GM23248 (cell line): ENCODE measurements around the gene RELN. TPM values are rescaled to one million over a fixed set of nuclear protein-coding genes. Genes with fewer than 3 reads are reported as not detected.

ENCODE experiments used
- DNase-seq: peaks from one replicate; pipeline ENCODE4 v3.0.0-alpha.2; 2015
- H2AFZ ChIP-seq: fragments of 200-600 bp; sonication (generic); 2 replicates; pipeline ENCODE4 v1.6.1; 2016; ENCODE audit warnings: antibody characterized with exemption
- H3F3A ChIP-seq: fragments of 200-600 bp; sonication (generic); 2 replicates; pipeline ENCODE4 v1.6.1; 2016; ENCODE audit warnings: mild to moderate bottlenecking, antibody characterized with exemption, mixed run types; ENCODE audit not compliant: insufficient read depth
- H3K27ac ChIP-seq: fragments of 200-600 bp; sonication (generic); 2 replicates; pipeline ENCODE4 v1.5.1; 2016; ENCODE audit warnings: mild to moderate bottlenecking
- H3K27me3 ChIP-seq: fragments of 200-600 bp; sonication (generic); replicated peaks from 2 replicates; pipeline ENCODE4 v1.6.1; 2016; ENCODE audit warnings: mild to moderate bottlenecking; ENCODE audit not compliant: insufficient read depth
- H3K36me3 ChIP-seq: fragments of 200-600 bp; sonication (generic); 2 replicates; pipeline ENCODE4 v1.6.1; 2016; ENCODE audit warnings: low read depth, mild to moderate bottlenecking
- H3K4me1 ChIP-seq: fragments of 200-600 bp; sonication (generic); 2 replicates; pipeline ENCODE4 v1.6.1; 2016; ENCODE audit warnings: mild to moderate bottlenecking; ENCODE audit not compliant: insufficient read depth
- H3K4me2 ChIP-seq: fragments of 200-600 bp; sonication (generic); one replicate; pipeline ENCODE4 v1.6.1; 2016; ENCODE audit warnings: mild to moderate bottlenecking; ENCODE audit not compliant: unreplicated experiment
- H3K4me3 ChIP-seq: fragments of 200-600 bp; sonication (generic); 2 replicates; pipeline ENCODE4 v1.5.1; 2016; ENCODE audit warnings: mild to moderate bottlenecking
- H3K79me2 ChIP-seq: fragments of 200-600 bp; sonication (generic); 2 replicates; pipeline ENCODE4 v1.6.1; 2016; ENCODE audit warnings: mild to moderate bottlenecking; ENCODE audit not compliant: insufficient read depth
- H3K9ac ChIP-seq: fragments of 200-600 bp; sonication (generic); 2 replicates; pipeline ENCODE4 v1.6.1; 2016; ENCODE audit warnings: mild to moderate bottlenecking
- H3K9me2 ChIP-seq: fragments of 200-600 bp; sonication (generic); 2 replicates; pipeline ENCODE4 v1.6.1; 2016; ENCODE audit warnings: mixed run types, mild to moderate bottlenecking, moderate library complexity; ENCODE audit not compliant: insufficient read depth
- H3K9me3 ChIP-seq: fragments of 200-600 bp; sonication (generic); one replicate; pipeline ENCODE4 v1.6.1; 2017; ENCODE audit warnings: low read depth
- H4K20me1 ChIP-seq: fragments of 200-600 bp; sonication (generic); 2 replicates; pipeline ENCODE4 v1.6.0; 2016; ENCODE audit not compliant: insufficient read depth
- EZH2 ChIP-seq: fragments of 200-600 bp; sonication (generic); IDR thresholded peaks from 2 replicates; pipeline ENCODE4 v1.6.1; 2018; ENCODE audit warnings: antibody characterized with exemption, mild to moderate bottlenecking; ENCODE audit not compliant: insufficient read depth, poor library complexity, severe bottlenecking
- EZH2phosphoT487 ChIP-seq: fragments of 200-600 bp; sonication (generic); IDR thresholded peaks from 2 replicates; pipeline ENCODE4 v1.6.1; 2018; ENCODE audit warnings: antibody characterized with exemption, moderate library complexity, mild to moderate bottlenecking, low read depth; ENCODE audit not compliant: insufficient read depth
- WGBS, 2 experiments: methylation state at CpG; one replicate each; pipeline ENCODE4 v1.1.6; 2015 to 2017; ENCODE audit warnings: low lambda C conversion rate in 2 of 2, low coverage in 1 of 2; ENCODE audit errors: missing lambda C conversion rate in 2 of 2; 5-methylcytosine and 5-hydroxymethylcytosine counted together
- in situ Hi-C: fragments of 300-500 bp; cut with MboI; formaldehyde crosslinking; loops from 2 replicates; pipeline ENCODE4 v1.15.0; 2020
- polyA plus RNA-seq: library from polyadenylated mRNA; unstranded; fragments of >200 nt; fragmentation: Nextera tagmentation; extraction: Ambion mirVana; gene quantifications from 2 replicates; pipeline ENCODE4 v1.2.1, GENCODE V29; 2016
- total RNA-seq: library from RNA; depleted of rRNA; stranded (reverse); fragments of >200 nt; shearing (Covaris generic); gene quantifications from 2 replicates; pipeline ENCODE4 v1.2.3, GENCODE V29; 2014

The RELN gene
- total and polyA plus RNA-seq, 2 experiments from 2014 or later, result 0.76 to 0.97 TPM

- Histone ChIP-seq H3K4me1 (no peaks in the 10 kb centered on the region), H2AFZ (no peak overlapping the region)
These were observed 425.0 kb downstream of the RELN start for GRCh38 chr7:103564416-103564815.

GRCh38 chr7:103560136-103560535 lies 429.3 kb downstream of the RELN start:
- Histone ChIP-seq H3K27ac (no peak overlapping the region), H4K20me1 (no peaks in the 10 kb centered on the region), H3K4me1 (no peaks in the 10 kb centered on the region), H3K79me2 (no peaks in the 10 kb centered on the region), H3K9ac (no peak overlapping the region), H3K4me2 (no peak overlapping the region), H3K27me3 (no peaks in the 10 kb centered on the region), H3K4me3 (no peak overlapping the region), H3F3A (no peaks in the 10 kb centered on the region), H3K9me3 (no peaks in the 10 kb centered on the region), H3K9me2 (no peaks in the 10 kb centered on the region), H2AFZ (no peak overlapping the region), H3K36me3 (no peaks in the 10 kb centered on the region)
- WGBS, 2 experiments, result 33 to 38% methylated on average over 1 of the region's 1 CpG
- TF ChIP-seq EZH2phosphoT487 (no peak), EZH2 (no peak)
- DNase-seq, result no peak
- in situ Hi-C loops, result no loop called here

More at GRCh38 chr7:103564416-103564815, 425.0 kb downstream of the RELN start:
- Histone ChIP-seq H3K27me3 (no peaks in the 10 kb centered on the region), H3K9ac (no peak overlapping the region), H3K79me2 (no peaks in the 10 kb centered on the region), H3K27ac (no peak overlapping the region), H3F3A (no peaks in the 10 kb centered on the region), H3K9me3 (no peaks in the 10 kb centered on the region), H4K20me1 (no peaks in the 10 kb centered on the region), H3K9me2 (no peaks in the 10 kb centered on the region), H3K36me3 (no peaks in the 10 kb centered on the region), H3K4me3 (no peak overlapping the region), H3K4me2 (no peak overlapping the region)
- in situ Hi-C loops, result no loop called here
- TF ChIP-seq EZH2phosphoT487, result no peak
- no peak for TF ChIP-seq EZH2
- DNase-seq, result no peak
- 62 to 73% methylated on average over 2 of the region's 2 CpGs for WGBS, 2 experiments

- no peak overlapping the region for H3K27ac ChIP-seq
- in situ Hi-C loops, result no loop called here
- H4K20me1 ChIP-seq, result no peaks in the 10 kb centered on the region
- no peak overlapping the region for H3K4me2 ChIP-seq
- no peak overlapping the region for H2AFZ ChIP-seq
- no peaks in the 10 kb centered on the region for H3K27me3 ChIP-seq
- WGBS, 2 experiments, result 74 to 81% methylated on average over 12 of the region's 12 CpGs
- H3F3A ChIP-seq, result no peaks in the 10 kb centered on the region
- no peaks in the 10 kb centered on the region for H3K9me3 ChIP-seq
- no peaks in the 10 kb centered on the region for H3K79me2 ChIP-seq
- no peaks in the 10 kb centered on the region for H3K4me1 ChIP-seq
- no peak for TF ChIP-seq EZH2
- no peak for TF ChIP-seq EZH2phosphoT487
- no peak for DNase-seq
- H3K9me2 ChIP-seq, result no peaks in the 10 kb centered on the region
- H3K4me3 ChIP-seq, result no peak overlapping the region
- no peaks in the 10 kb centered on the region for H3K36me3 ChIP-seq
- no peak overlapping the region for H3K9ac ChIP-seq
These were observed 438.4 kb downstream of the RELN start for GRCh38 chr7:103551016-103551415.

DNA sequence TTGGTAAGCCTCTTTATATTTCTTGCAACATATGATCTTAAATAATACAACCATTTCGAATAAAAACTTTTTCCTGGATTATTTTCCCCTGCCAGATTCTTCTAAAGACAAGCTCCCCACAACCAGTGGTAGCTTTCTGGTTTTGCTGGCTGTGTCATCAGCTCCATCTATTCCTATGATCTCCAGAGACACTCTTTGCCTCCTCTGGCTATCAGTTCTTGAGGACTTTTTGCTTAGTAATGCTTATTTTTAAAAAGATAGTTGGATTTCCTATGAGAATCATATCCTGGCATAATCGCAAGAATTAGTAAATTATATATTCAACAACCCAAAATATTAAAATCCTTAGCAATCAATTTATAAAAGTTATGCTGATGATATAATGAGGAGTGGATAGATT lies 439.7 kb downstream of the RELN start:
- H3K9ac ChIP-seq, result no peak overlapping the region
- H3K79me2 ChIP-seq, result no peaks in the 10 kb centered on the region
- no peak overlapping the region for H3K27ac ChIP-seq
- no peaks in the 10 kb centered on the region for H4K20me1 ChIP-seq
- H3K4me3 ChIP-seq, result no peak overlapping the region
- H2AFZ ChIP-seq, result no peak overlapping the region
- no peaks in the 10 kb centered on the region for H3K4me1 ChIP-seq
- WGBS, 2 experiments, result 45 to 49% methylated on average over 2 of the region's 2 CpGs
- no peaks in the 10 kb centered on the region for H3K36me3 ChIP-seq
- no peaks in the 10 kb centered on the region for H3K9me2 ChIP-seq
- no peak overlapping the region for H3K4me2 ChIP-seq
- in situ Hi-C loops, result no loop called here
- no peak for DNase-seq
- TF ChIP-seq EZH2 (no peak), EZH2phosphoT487 (no peak)
- no peaks in the 10 kb centered on the region for H3F3A ChIP-seq
- H3K9me3 ChIP-seq, result no peaks in the 10 kb centered on the region
- H3K27me3 ChIP-seq, result no peaks in the 10 kb centered on the region
